Thymus (tissue), 11 donors: Measurements from ENCODE around the gene MMEL1. TPM values are rescaled to one million over a fixed set of nuclear protein-coding genes. Genes with fewer than 3 reads are reported as not detected.
"Not testable (repeated sequence)": the region's sequence is repeated elsewhere in the genome, so short reads cannot be mapped to it uniquely, and the experiment has no call there.

Experiments used
- DNase-seq, 9 donors: peaks; one replicate each; pipeline ENCODE4 v3.0.0-alpha.2; 2013; ENCODE audit warnings: low spot score in 9 of 9, low read depth in 6 of 9, missing footprints in 1 of 9
- H3K27ac ChIP-seq, 2 donors: one replicate each; pipeline ENCODE4 v1.5.1; 2013; ENCODE audit warnings: control low read depth in 1 of 2, low read depth in 1 of 2, low read length in 1 of 2, mild to moderate bottlenecking in 1 of 2, moderate library complexity in 1 of 2
- H3K27me3 ChIP-seq, 2 donors: one replicate each; pipeline ENCODE4 v1.5.1; 2013; ENCODE audit warnings: low read length in 1 of 2; ENCODE audit not compliant: control insufficient read depth in 2 of 2, insufficient read depth in 1 of 2
- H3K36me3 ChIP-seq, 2 donors: one replicate each; pipeline ENCODE4 v1.5.1; 2013; ENCODE audit warnings: low read length in 1 of 2, mild to moderate bottlenecking in 1 of 2, moderate library complexity in 1 of 2; ENCODE audit not compliant: control insufficient read depth in 2 of 2, insufficient read depth in 2 of 2
- H3K4me1 ChIP-seq, 2 donors: one replicate each; pipeline ENCODE4 v1.5.1; 2013; ENCODE audit warnings: low read length in 2 of 2; ENCODE audit not compliant: control insufficient read depth in 2 of 2, insufficient read depth in 2 of 2
- H3K4me3 ChIP-seq, 2 donors: one replicate each; pipeline ENCODE4 v1.5.1; 2013; ENCODE audit warnings: low read length in 2 of 2, control low read depth in 1 of 2, mild to moderate bottlenecking in 1 of 2
- H3K9me3 ChIP-seq, 2 donors: one replicate each; pipeline ENCODE4 v1.5.1; 2013; ENCODE audit warnings: low read length in 1 of 2, mild to moderate bottlenecking in 1 of 2; ENCODE audit not compliant: control insufficient read depth in 2 of 2, insufficient read depth in 1 of 2
- WGBS: extraction: QIAGEN DNeasy Blood & Tissue Kit; methylation state at CpG from one replicate; pipeline ENCODE4 v1.1.7; 2013; 5-methylcytosine and 5-hydroxymethylcytosine counted together
- polyA plus RNA-seq: library from polyadenylated mRNA; stranded (reverse); fragments of 200-250 nt; gene quantifications from one replicate; pipeline ENCODE4 v1.2.3, GENCODE V29; 2013
- total RNA-seq: library from RNA; stranded (reverse); fragments of 120-200 nt; gene quantifications from one replicate; pipeline ENCODE4 v1.2.4, GENCODE V29; 2013
- donor health status: healthy.

MMEL1 gene
- total and polyA plus RNA-seq, 2 donors: 0.33 to 1.8 TPM

DNA sequence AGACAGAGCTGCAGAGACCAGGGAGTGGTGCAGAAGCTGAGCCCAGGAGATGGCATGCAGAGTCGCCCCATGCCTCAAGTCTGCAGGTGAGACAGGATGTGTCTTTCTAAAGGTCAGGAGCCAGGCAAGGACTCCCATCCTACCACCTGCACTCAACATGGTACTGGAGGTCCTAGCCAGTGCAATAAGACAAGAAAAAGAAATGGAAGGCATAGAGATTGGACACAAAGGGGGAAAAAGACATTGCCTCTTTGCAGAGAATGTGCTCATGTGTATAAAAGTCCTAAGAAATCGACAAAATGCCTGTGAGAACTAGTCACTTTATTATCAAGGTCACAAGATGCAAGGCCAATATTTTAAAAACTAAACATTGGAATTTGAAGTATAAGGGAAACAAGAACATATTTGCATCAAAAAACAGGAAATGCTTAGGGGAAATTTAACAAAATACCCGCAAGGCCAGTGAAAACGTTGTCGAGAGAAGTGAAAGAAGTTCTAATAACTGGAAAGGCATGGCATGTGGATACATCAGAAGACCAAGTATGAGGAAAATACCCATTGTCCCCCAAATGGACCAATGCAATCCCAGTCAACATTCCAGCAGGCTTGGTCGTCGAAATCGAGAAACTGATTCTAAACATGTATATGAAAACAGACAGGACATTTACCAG, 59.4 kb downstream of the MMEL1 start:
- DNase-seq: no peak
- H3K27ac ChIP-seq: no peak overlapping the region
- H3K4me3 ChIP-seq: no peak overlapping the region
- H3K27me3 ChIP-seq: no peaks in the 10 kb centered on the region
- 96% methylated on average over 8 of the region's 8 CpGs for WGBS
- H3K4me1 ChIP-seq: peaks cover 5 to 29% of the 10 kb centered on the region in 2 donors
- H3K9me3 ChIP-seq: peaks cover 0 to 5% of the 10 kb centered on the region in 2 donors
- no peaks in the 10 kb centered on the region for H3K36me3 ChIP-seq

DNA sequence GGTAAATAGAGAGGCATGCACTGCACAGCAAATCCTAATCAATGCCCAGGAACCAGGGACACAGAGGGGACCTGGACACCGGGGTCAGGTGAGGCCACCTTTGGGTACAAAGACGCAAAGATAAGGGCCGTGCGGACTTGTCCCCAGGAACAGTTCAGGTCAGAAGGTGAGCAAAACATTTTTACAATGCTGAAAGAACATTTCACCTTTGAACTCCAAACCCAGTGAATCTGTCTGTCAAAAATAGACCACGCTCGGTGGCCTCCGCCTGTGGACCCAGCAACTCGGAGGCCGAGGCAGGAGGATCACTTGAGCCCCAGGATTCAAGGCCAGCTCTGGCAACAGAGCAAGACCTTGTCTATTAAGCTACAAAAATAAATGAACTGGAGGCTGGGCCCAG, 61.5 kb downstream of the MMEL1 start:
- Histone ChIP-seq H3K4me1 (peaks cover 0 to 9% of the 10 kb centered on the region in 2 donors), H3K27ac (no peak overlapping the region), H3K9me3 (peaks cover 0 to 5% of the 10 kb centered on the region in 2 donors), H3K4me3 (no peak overlapping the region), H3K36me3 (no peaks in the 10 kb centered on the region), H3K27me3 (no peaks in the 10 kb centered on the region)
- 98% methylated on average over 9 of the region's 9 CpGs for WGBS
- no peak for DNase-seq

DNA sequence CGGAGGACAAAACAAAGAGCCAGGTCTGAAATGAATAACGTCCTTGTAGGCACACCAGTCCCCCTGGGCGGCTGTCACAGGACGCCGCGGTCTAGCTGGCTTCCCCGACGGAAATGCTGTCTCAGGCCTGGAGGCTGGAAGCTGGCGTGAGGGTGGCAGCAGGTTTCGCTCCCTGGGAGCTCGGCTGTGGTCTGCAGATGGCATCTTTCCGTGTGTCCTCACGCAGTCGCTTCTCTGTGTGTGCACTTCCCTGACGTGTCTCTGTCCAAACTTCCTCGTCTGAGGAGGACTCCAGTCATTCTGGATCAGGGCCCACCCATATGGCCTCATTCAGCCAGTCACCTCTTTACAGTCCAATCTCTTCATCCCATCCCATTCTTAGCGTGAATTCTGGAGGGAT, 62.5 kb downstream of the MMEL1 start:
- no peak for DNase-seq
- H3K4me1 ChIP-seq: no peaks in the 10 kb centered on the region
- no peaks in the 10 kb centered on the region for H3K36me3 ChIP-seq
- no peak overlapping the region for H3K27ac ChIP-seq
- H3K27me3 ChIP-seq: no peaks in the 10 kb centered on the region
- H3K4me3 ChIP-seq: no peak overlapping the region
- H3K9me3 ChIP-seq: peaks cover 0 to 5% of the 10 kb centered on the region in 2 donors
- 88% methylated on average over 17 of the region's 17 CpGs for WGBS

DNA sequence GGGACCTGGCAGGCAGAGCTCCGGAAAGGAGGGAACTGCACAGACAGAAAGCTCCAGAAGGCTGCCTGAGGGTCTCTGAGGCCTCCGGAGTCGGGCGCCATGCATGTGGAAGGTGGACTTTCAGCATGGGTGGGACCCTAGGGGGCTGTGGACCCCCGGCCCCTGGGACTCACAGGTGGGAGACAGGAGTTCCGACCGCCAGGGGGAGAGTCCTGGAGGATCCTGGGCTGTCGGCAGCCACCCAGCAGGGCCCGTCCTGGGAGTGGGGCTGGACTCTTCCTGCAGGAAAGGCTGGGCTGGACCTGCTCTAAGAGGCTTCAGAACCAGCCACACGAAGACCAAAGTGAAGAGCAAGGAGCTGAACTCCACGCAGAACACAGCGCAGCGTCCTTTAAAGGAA, 63.1 kb downstream of the MMEL1 start:
- not testable (repeated sequence) for H3K4me1 ChIP-seq, H3K27ac ChIP-seq, H3K4me3 ChIP-seq, H3K27me3 ChIP-seq, H3K36me3 ChIP-seq, DNase-seq, H3K9me3 ChIP-seq
- WGBS: 90% methylated on average over 13 of the region's 13 CpGs

DNA sequence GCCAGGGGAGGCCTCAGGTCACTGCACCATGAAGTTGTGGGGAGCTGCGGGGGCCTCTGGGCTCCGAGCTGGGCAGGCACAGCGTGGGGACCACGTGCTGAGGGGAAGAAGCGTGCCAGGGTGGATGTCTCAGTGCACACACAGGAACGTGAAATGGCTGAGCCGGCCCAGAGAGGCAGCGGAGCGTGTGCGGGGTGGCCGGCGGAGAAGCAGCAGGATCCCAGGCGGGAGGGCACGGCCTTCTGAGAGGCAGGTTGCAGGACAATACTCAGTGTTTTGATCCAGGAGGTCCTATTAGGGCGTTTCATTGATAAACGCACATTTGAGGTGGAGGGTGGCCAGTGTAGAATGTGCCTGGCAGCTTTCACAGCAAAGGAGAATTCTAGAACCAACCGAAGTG, 63.8 kb downstream of the MMEL1 start:
- Histone ChIP-seq H3K27me3 (no peaks in the 10 kb centered on the region), H3K4me1 (no peaks in the 10 kb centered on the region), H3K27ac (no peak overlapping the region), H3K9me3 (peaks cover 0 to 5% of the 10 kb centered on the region in 2 donors), H3K36me3 (no peaks in the 10 kb centered on the region), H3K4me3 (no peak overlapping the region)
- WGBS: 91% methylated on average over 17 of the region's 17 CpGs
- no peak for DNase-seq

DNA sequence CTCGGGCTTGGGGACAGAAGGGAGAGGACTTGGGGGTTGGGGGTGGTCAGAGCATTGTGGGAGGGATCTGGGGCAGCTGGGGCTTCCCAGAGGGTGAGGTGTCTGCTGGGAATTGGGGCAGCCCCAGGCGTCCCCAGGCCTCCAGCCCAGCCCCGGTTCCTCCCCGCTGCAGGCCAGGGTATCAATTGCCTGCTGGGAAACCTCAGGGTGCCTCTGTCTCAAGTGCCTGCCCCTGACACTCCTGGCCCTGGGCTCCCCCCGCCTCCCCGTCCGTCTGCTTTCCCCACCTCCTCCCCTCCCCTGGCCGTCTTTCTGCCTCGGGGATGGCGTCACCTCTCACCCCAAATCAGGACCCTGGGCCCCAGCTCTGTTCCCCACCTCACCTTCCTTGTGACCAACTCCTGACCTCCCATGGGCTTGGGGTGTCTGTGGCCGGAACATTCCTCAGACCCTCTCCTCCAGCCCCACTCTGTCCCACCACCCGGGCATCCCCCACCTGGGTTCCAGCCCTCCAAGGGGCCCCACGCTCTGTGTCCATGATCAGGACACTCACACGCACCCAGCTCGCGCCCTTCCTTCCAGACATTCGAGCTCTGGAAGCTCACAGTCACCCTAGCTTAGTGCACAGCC, 64.5 kb downstream of the MMEL1 start:
- not testable (repeated sequence) for DNase-seq

DNA sequence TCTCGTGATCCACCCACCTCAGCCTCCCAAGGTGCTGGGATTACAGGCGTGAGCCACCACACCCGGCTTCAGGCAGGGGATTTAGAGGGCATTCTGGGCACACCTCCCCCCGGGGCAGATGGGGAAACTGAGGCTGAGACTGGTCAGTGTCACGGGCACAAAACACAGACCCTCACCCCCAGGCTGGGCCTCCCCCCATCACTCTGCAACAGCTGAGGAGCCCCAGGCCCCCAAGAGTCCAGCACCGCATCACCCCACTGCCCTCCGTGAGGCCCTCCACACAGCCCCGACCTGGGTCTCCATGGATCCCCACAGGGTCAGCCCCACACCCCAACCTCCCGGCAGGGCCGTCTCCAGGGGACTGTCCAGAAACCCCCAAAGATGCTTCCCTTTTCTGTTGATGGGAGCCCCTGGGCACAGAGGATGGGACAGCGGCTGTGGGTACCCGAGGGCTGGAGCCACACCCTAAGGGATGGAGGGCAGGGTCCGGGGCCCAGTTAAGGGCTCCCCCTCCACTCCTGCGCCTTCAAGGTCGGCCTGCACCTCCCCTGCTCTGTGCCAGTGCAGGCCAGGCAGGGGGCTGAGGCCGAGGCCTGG, 65.6 kb downstream of the MMEL1 start:
- Histone ChIP-seq H3K4me3 (no peak overlapping the region), H3K4me1 (no peaks in the 10 kb centered on the region), H3K27me3 (no peaks in the 10 kb centered on the region), H3K9me3 (no peaks in the 10 kb centered on the region), H3K27ac (no peak overlapping the region), H3K36me3 (peaks cover 6 to 10% of the 10 kb centered on the region in 2 donors)
- DNase-seq: no peak
- 94% methylated on average over 16 of the region's 16 CpGs for WGBS

More for the DNA sequence above, 64.5 kb downstream of the MMEL1 start:
- 80% methylated on average over 13 of the region's 17 CpGs for WGBS
- not testable (repeated sequence) for H3K27me3 ChIP-seq, H3K4me3 ChIP-seq, H3K36me3 ChIP-seq, H3K4me1 ChIP-seq, H3K27ac ChIP-seq, H3K9me3 ChIP-seq

DNA sequence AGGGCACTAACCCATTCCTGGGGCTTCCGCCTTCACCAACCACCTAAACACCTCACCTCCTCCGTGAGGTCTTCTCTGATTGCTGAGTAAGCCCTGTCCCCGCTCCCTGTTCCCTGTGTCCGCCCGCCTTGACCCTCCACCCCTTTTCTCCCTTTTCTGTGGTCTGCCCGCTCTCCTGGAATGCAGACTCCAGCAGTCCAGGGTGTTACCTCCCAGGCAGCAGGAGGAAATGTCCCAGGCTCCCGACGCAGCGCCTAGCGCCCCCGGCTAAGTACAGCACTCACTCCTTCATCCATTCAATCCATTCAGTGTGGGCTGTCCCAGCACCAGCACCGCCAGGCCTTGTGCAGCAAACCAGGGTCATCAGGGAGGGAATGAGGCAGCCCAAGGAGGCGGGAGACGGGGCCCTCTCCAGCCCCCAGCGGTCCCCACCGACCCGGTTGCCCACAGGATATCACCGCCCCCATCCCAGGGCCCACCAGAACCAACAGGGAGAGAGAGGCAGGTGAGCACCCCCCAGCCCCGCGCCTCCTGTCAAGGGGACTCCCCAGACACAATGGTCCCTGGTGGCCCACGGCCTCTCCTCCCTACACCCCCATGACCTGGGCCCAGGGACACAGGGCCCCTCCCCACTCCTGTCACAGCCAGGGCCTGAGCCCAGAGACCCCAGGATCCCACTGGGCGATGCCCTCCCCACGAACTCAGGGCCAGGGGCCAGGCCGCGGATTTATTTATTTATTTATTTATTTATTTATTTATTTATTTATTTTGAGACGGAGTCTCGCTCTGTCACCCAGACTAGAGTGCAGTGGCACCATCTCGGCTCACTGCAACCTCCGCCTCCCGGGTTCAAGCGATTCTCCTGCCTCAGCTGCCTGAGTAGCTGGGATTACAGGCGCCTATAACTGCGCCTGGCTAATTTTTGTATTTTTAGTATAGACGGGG, 66.4 kb downstream of the MMEL1 start:
- Histone ChIP-seq H3K27me3 (no peaks in the 10 kb centered on the region), H3K36me3 (peaks cover 9 to 17% of the 10 kb centered on the region in 2 donors), H3K27ac (no peak overlapping the region), H3K9me3 (no peaks in the 10 kb centered on the region), H3K4me3 (no peak overlapping the region), H3K4me1 (no peaks in the 10 kb centered on the region)
- 93% methylated on average over 34 of the region's 34 CpGs for WGBS
- DNase-seq: no peak
